Mucosa of descending colon (tissue), 3 donors: ENCODE measurements around the gene OPTC. TPM values are rescaled to one million over a fixed set of nuclear protein-coding genes. Genes with fewer than 3 reads are reported as not detected.

ENCODE experiments used
- ATAC-seq: fragments of 200-7000 bp; cut with Tn5 transposase; one replicate; pipeline ENCODE4 v1.9.1; 2020; ENCODE audit warnings: mild to moderate bottlenecking, moderate library complexity
- DNase-seq, 3 donors: peaks; one replicate each; pipeline ENCODE4 v3.0.0-alpha.2; 2020
- H3K36me3 ChIP-seq: fragments of 200-600 bp; one replicate; pipeline ENCODE4 v1.8.0; 2021; ENCODE audit warnings: low read depth, mild to moderate bottlenecking
- H3K4me1 ChIP-seq: fragments of 200-600 bp; one replicate; pipeline ENCODE4 v1.8.0; 2021; ENCODE audit warnings: low read depth, mild to moderate bottlenecking
- H3K4me3 ChIP-seq: fragments of 200-600 bp; one replicate; pipeline ENCODE4 v1.8.0; 2021; ENCODE audit warnings: mild to moderate bottlenecking
- H3K9me3 ChIP-seq: fragments of 200-600 bp; one replicate; pipeline ENCODE4 v1.8.0; 2021; ENCODE audit warnings: mild to moderate bottlenecking
- CTCF ChIP-seq: fragments of 200-600 bp; IDR thresholded peaks from one replicate; pipeline ENCODE4 v1.8.0; 2022; ENCODE audit warnings: antibody characterized with exemption, mild to moderate bottlenecking
- intact Hi-C, 2 donors: fragments of 100-400 bp; cut with DNase I in 1 of 2; cut with micrococcal nuclease in 1 of 2; formaldehyde crosslinking; loops; one replicate each; pipeline versions ENCODE4 v1.11.0 to v1.11.1; 2022; cut with DNase I, micrococcal nuclease
- total RNA-seq, 3 donors: library from RNA; stranded (reverse); fragmentation: NEBNext Ultra II Directional in 2 of 3; extraction: Animal tissue kit (Norgen Biotek cat#: 25700) in 2 of 3; gene quantifications; one replicate each; pipeline versions ENCODE4 v1.2.1 to v1.2.4, GENCODE V29; 2021 to 2023
- donor health status: DM: no; HTN: no; CAD: no; lungs with moderate emphysema.
- donor health status: DM: no; HTN: no; CAD: no.
- donor health status: DM: no; HTN: yes; CAD: no.

OPTC gene
- total RNA-seq, 3 donors from 2014 or later: not detected

- intact Hi-C loops: no loop called here
- H3K4me1 ChIP-seq: no peaks in the 10 kb centered on the region
- DNase-seq: no peak
- H3K9me3 ChIP-seq: no peaks in the 10 kb centered on the region
- H3K36me3 ChIP-seq: no peaks in the 10 kb centered on the region
- no peak overlapping the region for H3K4me3 ChIP-seq
- no peak for ATAC-seq
- TF ChIP-seq CTCF: no peak
These were observed 52.3 kb downstream of the OPTC start for GRCh38 chr1:203546274-203546673.

GRCh38 chr1:203547147-203547546 lies 53.2 kb downstream of the OPTC start:
- intact Hi-C loops: no loop called here
- no peaks in the 10 kb centered on the region for H3K9me3 ChIP-seq
- no peak for ATAC-seq
- H3K36me3 ChIP-seq: no peaks in the 10 kb centered on the region
- no peak for TF ChIP-seq CTCF
- no peak overlapping the region for H3K4me3 ChIP-seq
- no peak for DNase-seq
- H3K4me1 ChIP-seq: no peaks in the 10 kb centered on the region

GRCh38 chr1:203547771-203548421 lies 53.9 kb downstream of the OPTC start:
- Histone ChIP-seq H3K4me3 (no peak overlapping the region), H3K36me3 (no peaks in the 10 kb centered on the region), H3K4me1 (no peaks in the 10 kb centered on the region), H3K9me3 (no peaks in the 10 kb centered on the region)
- TF ChIP-seq CTCF: no peak
- ATAC-seq: no peak
- intact Hi-C loops: no loop called here
- no peak for DNase-seq

- Histone ChIP-seq H3K4me1 (no peaks in the 10 kb centered on the region), H3K4me3 (no peak overlapping the region), H3K9me3 (no peaks in the 10 kb centered on the region), H3K36me3 (no peaks in the 10 kb centered on the region)
- TF ChIP-seq CTCF: no peak
- ATAC-seq: no peak
- no peak for DNase-seq
- intact Hi-C loops: no loop called here
These were observed 54.9 kb downstream of the OPTC start for GRCh38 chr1:203548892-203549291.

GRCh38 chr1:203549309-203549708 lies 55.4 kb downstream of the OPTC start:
- TF ChIP-seq CTCF: no peak
- Histone ChIP-seq H3K4me3 (no peak overlapping the region), H3K36me3 (no peaks in the 10 kb centered on the region), H3K4me1 (no peaks in the 10 kb centered on the region), H3K9me3 (no peaks in the 10 kb centered on the region)
- intact Hi-C loops: no loop called here
- DNase-seq (no peak), ATAC-seq (no peak)

- intact Hi-C loops: no loop called here
- peaks cover 7% of the 10 kb centered on the region for H3K4me1 ChIP-seq
These were observed 56.9 kb downstream of the OPTC start for GRCh38 chr1:203550846-203551245.

More at GRCh38 chr1:203550846-203551245, 56.9 kb downstream of the OPTC start:
- no peak for TF ChIP-seq CTCF
- H3K4me3 ChIP-seq: no peak overlapping the region
- DNase-seq (no peak), ATAC-seq (no peak)
- H3K36me3 ChIP-seq: no peaks in the 10 kb centered on the region
- no peaks in the 10 kb centered on the region for H3K9me3 ChIP-seq
